NOMO-1 treated with DMSO at 0.1 percent for 48 hours (cell line): ENCODE measurements around the gene SND1.

Experiments used
- DNase-seq: peaks from one replicate; lab custom pipeline; 2025; ENCODE audit not compliant: unreplicated experiment; lab: John Stamatoyannopoulos, UW

Gene SND1

GRCh38 chr7:127886248-127886647 lies 234.3 kb downstream of the SND1 start:
- DNase-seq, result no peak

- no peak for DNase-seq
These were observed 235.1 kb downstream of the SND1 start for GRCh38 chr7:127887096-127887495.

GRCh38 chr7:127887631-127888030 lies 235.6 kb downstream of the SND1 start:
- no peak for DNase-seq

DNA sequence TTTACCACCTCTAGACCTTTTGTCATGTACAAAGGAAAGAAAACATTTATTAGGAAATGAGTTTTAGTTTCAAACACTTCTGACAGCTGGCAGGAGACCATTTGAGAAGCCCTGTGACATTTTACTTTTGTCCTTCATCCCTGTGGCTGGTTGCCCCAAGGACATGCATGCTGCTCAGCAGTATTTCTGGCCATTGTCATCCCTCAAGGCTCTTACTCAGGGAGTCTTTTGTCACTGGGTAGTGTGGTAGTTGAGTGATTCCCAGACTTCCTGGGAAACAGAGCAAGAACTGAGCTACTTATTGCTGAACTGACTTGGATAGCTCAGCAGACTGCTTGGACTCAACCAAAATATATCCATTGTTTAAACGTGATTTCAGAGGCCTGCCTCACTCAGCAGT lies 236.4 kb downstream of the SND1 start:
- no peak for DNase-seq

GRCh38 chr7:127888825-127889224 lies 236.8 kb downstream of the SND1 start:
- DNase-seq, result no peak

GRCh38 chr7:127889677-127890076 lies 237.7 kb downstream of the SND1 start:
- no peak for DNase-seq

DNA sequence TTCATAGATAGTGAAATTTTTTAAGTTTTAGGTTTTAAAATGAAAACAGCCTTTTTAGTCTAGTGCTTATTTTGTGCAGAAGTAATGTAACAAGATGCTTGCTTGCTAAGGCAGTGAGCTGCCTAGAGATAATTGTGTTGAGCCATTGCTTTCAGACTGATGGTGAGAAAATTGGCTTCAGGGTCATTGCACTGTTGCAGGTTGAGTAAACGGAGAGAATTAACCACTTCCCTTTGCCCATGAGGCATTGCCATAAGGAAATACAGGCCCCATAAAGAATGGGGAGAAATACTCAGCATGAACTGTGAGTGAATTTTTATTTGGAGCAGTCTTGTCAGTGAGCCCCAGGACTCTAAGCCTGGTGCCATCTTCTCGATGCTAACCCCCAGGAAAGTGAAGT lies 238.7 kb downstream of the SND1 start:
- peak; percentile 42 for DNase-seq

DNA sequence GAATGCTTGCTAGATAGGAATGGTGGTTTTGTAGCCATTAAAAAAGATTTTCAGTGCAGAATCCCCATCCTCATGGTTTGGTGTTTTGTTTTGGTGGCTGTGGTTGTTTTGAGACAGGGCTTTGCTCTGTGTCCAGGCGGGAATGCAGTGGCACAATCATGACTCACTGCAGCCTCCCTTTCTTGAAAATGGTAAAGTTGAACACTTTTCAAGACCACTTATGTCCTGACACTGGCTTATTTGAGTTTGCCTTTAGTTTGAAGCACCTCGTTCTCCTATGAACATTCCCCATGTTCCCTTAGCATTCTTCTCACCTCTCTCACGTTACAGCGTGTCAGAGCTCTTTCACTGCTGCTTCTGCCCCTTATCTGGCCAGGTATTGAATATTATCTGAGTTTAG lies 239.2 kb downstream of the SND1 start:
- no peak for DNase-seq

- DNase-seq, result no peak
These were observed 240.0 kb downstream of the SND1 start for GRCh38 chr7:127891854-127892438.

DNA sequence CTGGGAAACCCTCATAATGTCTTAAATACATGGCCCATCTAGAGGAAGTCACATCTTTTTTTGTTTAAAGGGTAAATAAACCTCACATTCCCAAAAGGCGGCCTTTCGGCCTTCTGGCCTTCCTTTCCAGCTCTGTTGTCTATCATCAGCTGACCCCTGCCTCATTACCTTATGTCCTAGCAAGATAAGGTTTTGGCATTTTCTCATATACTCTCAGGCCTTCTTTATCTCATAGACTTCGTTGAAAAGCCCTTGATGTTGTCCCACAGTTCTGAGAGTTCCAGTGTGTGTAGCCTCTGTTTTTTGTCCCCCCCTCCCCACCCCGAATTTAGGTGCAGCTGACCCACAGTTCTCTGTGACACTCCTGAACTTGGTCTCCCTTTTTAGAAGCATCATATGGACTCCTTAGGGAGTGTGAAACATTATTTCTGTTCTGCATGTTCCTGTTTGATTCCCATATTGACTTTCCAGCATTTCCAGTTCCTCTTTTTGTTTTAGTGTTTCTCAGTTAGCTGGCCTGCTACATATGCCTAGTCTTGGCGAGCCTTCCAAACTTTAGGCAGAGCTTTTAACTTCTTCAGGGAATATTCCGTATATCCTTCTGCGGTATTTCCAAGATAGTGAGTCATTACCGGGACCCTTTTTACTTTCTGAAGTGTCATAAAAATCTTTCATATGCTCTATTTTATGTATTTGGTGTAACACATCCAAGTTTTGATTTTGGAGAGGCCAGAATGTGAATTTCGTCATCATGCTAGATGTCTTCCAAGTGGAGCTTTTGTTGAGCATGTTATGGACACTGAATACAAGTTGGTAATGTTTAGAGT lies 240.7 kb downstream of the SND1 start:
- no peak for DNase-seq

DNA sequence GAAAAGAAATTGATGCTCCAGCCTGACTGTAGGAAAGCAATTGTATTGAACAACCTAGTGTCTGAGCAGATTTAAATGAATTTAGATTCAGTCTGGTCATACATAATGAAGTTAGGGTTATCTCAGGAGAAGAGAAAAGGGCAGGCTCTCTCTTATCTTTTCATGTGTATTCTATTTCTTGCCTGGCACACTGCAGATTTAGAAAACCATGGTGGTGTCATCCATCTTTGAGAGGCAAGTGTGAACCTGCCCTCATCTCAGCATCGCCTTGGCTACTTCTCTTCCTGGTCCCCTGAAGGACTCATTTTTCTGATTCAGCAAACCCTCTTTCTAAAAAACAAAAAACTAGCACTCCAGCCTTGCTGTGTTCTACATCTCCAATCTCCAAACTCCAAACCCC lies 241.6 kb downstream of the SND1 start:
- DNase-seq, result no peak

- no peak for DNase-seq
These were observed 242.6 kb downstream of the SND1 start for GRCh38 chr7:127894588-127894987.

DNA sequence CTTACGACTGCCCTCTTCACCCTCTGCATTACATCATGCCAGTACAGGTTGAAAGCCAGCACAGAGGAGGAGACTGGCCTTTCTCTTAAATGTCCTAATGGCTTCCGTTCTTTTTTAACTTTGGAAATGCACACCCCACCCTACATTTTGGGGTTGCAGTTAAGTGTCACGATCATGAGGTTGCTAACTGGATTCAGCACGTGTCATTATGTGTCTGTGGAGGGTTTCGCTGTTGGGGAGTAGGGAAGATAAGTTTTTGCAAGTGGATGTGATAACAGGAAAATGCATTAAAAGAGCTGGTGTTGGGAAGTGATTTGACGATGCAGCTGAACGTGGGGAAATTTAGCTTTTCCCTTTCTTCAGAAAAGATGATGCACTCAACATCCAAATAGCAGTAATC lies 243.4 kb downstream of the SND1 start:
- DNase-seq, result no peak

- DNase-seq, result no peak
These were observed 243.9 kb downstream of the SND1 start for GRCh38 chr7:127895814-127896280.

GRCh38 chr7:127896659-127897058 lies 244.7 kb downstream of the SND1 start:
- DNase-seq, result no peak

GRCh38 chr7:127897704-127898454 lies 245.9 kb downstream of the SND1 start:
- no peak for DNase-seq

DNA sequence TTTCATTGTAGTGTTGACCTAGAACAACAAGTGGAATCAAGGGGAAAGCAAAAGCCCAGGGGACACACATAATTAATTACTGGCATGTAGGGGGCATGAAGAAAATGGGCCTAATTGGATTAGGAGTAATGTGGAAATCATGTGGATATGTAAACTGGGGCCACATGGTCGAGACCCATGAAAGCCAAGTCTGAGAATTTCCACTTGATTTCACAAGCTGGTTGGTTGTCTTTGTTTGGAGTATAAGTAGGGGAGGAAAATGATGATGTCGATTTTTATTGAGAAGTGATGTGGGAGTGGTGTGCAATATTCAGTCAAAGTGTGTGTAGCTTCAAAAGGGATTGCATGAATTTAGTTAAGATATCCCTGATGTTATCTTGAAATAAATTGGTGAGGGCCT lies 247.4 kb downstream of the SND1 start:
- no peak for DNase-seq

GRCh38 chr7:127900141-127900540 lies 248.1 kb downstream of the SND1 start:
- DNase-seq, result no peak

- DNase-seq, result no peak
These were observed 249.0 kb downstream of the SND1 start for GRCh38 chr7:127900732-127901685.

DNA sequence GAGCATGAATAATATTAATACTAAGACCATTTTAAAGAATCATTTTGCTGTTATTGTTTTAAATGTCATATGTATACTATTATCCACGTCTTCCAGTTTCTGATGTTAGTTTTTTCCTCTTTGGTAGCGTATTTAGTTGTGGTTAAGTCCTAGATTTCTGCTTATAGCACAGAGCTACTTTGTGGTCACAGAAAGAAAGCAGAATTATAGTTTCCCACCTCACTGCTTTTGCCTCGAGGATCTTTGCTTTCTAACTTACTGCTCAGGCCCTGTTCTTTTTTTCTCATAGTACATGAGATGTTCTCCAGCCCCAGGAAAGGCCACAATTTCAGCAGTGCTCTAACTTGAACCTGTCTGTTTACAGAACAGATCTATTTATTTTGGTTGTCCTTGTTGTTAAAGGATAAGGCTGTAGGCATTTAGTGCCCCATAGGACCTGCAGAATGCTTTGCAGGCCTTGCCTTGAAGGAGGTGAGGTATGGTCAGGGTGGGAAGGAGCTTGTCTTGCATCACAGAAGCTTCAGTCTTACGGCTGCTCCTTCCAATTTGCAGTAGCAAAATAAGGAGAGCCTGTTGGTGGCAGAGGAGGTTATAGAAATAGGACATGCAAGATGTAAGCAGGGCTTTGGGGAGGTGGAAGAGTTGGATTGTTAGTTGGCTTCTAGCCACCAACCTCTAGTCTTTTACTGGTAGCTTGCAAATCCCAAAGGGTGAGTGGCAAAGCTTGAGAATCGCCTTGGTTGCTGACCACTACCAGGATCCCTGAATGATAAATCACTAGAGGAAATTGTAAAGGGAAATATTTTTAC lies 250.1 kb downstream of the SND1 start:
- DNase-seq, result no peak
